Activated CD8-positive, alpha-beta memory T cell treated with anti-CD3 and anti-CD28 coated beads, Interleukin-2, amount 50 U/mL, for 1 hour (primary cell): ENCODE measurements around the gene SMIM38.

ENCODE experiments used
- DNase-seq: peaks from one replicate; pipeline ENCODE4 v3.0.0-alpha.2; 2020; ENCODE audit errors: extremely low read depth

SMIM38 gene

DNA sequence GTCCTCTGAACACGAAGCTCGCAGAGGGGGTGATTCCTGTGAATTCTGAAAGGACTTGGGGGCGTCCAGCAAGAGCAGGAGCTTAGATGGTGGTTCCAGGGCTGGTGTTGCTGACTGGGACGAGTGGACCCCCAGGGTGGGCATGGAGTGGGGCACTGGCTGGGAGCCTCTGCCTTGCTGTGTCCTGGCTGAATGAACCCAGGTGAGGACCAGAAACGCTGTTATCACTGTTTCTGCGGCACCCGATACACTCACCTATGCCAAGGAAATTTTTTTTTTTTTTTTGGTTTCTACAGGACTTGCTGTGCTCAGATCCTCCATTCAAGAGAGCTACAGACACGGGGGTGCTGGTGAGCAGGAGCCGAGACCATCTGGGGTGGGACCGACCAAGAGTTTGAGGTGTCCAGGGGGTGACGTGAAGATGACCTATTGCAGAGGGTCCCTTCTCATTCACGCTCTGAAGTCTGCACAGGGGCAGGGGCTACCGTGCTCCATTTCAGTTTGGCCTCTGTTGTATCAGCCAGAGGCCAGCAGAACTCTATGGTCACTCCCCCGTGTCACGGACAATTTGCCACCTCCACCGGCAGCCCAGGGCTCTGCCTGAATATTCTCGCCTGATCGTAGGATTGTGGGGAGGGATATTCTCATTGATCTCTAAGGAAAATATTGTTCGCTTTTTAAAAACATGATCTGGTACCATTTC is 3.6 kb downstream of the SMIM38 start:
- no peak for DNase-seq

DNA sequence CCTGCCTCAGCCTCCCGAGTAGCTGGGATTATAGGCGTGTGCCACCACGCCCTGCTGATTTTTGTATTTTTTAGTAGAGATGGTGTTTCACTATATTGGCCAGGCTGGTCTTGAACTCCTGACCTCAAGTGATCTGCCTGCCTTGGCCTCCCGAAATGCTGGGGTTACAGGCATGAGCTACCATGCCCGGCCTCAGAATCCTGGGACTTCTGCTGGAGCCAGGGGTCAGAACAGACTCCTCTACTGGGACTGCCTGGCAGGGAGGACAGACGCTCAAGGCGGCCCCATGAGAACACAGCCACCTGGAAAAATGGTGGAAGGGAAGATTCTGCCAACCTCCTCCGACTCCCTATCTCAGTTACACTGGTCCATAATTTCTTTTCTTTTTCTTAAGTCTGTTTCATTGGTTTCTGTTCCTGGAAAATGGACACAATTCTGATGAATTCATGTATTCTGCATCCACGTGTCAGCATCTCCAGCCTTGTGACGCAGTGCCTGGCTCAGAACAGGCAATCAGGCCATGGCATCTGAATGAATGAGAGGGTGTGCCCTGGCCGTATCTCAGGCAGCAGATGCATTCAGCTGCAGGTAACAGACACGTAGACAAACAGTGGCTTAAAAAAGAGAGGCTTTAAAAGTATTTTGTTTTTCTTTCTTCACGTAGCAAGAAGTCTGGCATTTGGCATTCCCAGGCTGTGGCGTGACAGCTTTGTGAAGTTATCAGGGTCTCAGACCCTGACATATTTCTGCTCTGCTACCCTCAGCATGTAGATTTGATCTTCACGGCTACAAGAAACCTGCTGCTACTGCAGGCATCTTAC is 4.8 kb downstream of the SMIM38 start:
- no peak for DNase-seq

DNA sequence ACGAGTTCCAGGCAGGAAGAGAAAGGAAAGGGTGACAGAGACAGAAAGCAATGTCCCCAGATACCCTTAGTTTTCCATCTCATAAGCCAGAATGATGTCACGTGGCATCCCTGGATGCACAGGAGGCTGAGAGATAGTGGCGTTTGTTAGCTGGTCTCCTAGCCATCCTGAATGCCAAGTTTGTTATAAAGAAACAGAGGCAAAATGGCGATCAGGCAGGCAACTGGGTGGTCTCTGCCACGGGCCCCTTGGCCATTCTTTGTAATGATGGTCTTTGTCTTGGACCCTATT is 5.3 kb downstream of the SMIM38 start:
- DNase-seq = no peak

DNA sequence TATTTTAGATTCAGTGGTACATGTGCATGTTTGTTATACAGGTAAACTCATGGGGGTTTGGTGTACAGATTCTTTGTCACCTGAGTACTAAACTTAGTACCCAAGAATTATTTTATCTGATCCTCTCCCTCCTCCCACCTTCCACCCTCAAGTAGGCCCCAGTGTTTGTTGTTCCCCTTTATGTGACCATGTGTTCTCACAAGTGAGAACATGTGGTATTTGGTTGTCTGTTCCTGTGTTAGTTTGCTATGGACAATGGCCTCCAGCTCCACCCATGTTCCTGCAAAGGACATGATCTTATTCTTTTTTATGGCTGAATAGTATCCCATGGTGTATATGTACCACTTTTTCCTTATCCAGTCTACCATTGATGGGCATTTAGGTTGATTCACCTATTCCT is 6.8 kb downstream of the SMIM38 start:
- no peak for DNase-seq

DNA sequence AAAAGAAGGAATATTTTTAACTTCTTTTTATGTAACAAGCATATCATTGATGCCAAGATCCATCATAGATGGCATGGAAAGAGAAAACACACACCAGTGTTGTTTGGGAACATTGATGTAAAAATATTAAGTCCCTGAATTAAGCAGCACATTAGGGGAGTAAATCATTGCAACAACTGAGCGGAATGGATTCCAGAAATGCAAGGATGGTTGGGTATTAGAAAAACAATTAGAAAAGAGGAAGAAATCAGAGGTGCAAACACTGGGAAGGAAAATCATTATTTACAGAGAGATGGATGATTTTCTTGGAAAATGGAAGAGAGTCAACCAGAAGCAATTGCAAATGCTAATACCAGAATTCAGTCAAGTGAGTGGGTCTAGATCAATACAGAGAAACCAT is 8.1 kb downstream of the SMIM38 start:
- no peak for DNase-seq

DNA sequence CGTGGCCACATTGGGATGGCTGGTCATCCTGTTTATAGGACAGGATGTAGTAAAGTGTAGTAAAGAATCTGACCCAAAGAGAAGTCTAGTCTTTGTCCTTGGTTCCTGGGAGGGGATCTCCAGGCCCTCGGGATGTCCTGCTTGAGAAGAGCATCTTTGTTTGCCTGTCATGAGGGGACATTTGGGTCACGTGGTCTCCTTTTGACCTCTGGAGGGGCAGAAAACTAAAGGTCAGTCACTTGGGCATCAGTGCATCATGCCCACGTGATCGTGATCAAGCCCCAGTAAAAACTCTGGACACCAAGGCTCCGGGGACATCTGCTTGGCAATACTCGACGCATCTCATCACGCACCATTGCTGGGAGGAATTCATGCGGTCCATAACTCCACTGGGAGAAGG is 9.1 kb downstream of the SMIM38 start:
- no peak for DNase-seq

DNA sequence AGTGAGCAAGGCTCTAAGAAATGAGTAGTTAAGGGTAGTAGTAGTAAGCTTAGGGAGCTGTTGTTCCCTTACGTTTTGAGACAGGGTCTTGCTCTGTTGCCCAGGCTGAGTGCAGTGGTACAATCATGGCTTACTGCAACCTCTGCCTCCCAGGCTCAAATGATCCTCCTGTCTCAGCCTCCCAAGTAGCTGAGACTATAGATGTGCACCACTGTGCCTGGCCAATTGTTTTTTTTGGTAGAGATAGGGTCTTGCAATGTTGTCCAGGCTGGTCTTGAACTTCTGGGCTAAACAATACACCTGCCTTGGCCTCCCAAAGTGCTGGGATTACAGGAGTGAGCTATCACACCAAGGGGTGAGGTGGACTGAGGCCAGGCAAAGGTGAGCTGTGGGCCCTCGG is 10.0 kb downstream of the SMIM38 start:
- DNase-seq = no peak

DNA sequence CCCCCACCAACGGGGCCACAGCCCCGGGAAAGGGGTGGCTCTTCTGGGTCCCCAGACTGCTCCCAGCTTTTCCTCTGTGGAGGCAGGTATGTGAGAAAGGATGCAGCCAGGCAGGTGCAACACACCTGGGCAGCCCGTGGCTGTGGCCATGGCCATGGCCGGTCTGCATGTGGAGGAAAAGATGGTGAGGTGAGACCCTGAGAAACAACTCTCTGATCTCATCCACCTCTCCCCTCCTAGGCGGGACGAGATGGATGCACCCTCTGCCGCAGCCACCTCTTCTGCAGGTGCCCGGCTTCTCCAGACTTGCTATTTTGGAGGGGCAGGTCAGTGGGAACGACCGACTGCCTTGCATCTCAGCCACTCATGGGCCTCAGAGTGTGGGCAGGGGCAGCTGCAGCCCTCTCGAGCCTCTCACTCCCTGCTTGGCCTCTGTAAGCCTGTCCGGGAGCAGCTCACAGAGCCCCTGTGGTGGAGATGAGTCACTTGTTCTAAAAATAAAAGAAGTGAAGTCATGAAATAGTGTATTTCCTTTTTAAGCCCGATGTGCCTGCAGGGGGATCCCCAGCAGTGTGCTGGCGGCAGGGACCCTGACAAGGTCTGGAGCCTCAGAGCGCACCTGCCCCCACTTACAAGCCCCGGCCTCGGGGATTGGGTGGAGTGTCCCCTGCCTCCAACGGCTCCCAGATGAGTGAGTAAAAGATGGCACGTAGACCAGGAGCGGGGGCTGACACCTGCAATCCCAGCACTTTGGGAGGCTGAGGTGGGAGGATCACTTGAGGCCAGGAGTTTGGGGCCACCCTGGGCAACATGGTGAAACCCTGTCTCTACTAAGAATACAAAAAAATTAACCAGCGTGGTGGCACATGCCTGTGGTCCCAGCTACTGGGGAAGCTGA is 10.7 kb downstream of the SMIM38 start:
- DNase-seq = no peak

DNA sequence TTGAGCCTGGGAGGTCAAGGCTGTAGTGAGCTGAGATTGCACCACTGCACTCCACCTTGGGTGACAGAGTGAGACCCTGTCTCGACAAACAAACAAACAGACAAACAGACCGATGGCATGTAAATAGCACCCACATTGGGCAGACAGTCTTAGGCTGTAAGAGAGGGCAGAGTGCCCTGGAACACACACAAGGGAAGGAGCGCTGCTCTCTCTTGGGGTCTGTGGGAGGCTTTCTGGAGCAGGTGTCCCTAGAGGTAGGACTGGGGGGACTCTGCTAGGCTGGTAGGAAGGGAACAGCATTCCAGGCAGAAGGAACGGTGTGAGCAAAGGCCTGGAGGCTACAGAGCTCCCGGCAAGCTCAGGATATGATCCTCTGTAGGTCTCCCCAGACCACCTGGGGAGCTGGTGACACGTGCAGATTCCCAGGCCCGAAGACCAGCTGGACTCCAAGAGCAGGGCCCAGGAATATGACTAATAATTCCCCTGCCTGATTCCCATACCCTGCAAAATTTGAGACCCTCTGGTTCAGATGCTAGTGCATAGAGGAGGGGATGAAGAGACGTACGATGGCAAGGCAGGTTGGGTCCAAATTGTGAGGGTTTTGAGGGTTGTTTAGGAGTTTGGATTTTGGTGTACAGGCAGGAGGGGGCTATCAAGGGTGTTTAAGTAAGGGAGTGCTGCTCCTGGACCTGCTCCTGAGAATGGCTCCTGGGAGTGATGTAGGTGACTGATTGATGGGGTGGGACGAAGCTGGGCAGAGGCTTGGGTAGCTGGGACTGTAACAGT is 11.6 kb downstream of the SMIM38 start:
- no peak for DNase-seq

DNA sequence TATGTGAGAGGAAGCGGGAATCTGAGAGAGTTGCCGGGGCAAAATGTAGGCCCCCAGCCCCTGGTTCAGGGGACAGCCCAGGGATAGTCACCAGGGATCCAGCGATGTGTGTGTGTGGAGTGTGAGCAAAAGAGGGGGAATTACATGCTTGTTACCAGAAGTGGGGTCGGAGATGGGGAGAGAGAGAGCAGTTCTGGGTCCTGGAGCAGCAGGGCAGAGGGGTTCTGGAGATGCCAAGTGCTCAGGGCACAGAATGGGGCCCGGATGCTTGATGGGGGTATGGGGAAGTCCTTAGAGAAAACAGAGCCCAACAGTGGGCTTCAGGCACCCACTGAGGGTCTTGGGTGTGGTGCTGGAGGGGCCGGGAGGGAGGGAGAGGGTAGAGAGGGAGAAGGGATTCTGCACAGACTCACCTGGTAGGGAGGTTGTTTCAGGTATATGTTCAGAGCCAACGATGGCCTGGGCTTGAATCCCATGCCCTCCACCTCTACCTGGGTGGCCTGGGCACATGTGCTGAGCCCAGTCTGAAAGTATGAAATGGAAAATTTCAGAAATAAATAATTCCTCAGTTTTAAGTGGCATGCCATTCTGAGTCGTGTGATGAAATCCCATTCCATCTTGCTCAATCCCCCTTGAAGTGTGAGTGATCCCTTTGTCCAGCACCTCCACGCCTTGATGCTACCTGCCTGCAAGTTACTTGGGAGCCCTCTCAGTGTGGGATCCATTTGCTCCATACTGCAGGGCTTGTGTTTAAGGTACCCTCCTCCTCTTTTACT is 12.4 kb downstream of the SMIM38 start:
- no peak for DNase-seq

DNA sequence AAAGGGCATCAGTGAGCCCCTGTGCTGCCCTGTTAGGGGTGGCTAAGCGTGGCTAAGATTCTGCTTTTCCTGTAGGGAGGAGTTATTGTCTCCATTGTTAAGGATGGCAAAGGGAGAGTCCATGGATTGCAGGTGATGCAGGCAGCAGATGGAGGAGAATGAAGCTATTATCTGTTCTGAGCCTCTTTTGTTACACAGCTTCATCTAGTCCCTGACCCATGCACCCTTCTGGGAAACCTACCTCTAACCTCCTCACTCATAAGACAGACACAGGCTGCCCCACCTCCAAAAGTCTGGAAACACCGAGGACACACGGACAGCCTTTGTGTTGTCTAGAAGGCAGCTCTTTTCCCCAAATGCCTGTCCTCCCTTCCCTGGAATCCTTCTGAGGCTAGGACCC is 13.7 kb downstream of the SMIM38 start:
- DNase-seq = no peak

DNA sequence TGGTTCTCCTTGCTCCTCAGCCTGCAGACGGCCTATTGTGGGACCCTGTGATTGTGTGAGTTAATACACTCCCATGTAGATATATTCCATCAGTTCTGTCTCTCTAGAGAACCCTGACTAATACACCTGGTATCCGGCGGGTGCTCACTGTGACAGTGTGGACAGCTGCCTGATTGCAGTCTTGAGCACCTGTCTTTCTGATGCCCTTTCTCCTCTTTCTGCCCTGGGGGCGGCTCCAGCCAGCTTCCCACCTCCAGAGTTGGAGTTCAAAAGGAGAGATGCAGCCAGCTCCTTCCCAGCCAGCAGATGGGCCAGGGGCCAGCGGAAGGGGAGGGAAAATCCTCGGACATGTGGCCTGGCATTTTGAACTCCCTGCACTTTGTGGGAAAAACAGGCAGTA is 15.0 kb downstream of the SMIM38 start:
- DNase-seq = no peak

DNA sequence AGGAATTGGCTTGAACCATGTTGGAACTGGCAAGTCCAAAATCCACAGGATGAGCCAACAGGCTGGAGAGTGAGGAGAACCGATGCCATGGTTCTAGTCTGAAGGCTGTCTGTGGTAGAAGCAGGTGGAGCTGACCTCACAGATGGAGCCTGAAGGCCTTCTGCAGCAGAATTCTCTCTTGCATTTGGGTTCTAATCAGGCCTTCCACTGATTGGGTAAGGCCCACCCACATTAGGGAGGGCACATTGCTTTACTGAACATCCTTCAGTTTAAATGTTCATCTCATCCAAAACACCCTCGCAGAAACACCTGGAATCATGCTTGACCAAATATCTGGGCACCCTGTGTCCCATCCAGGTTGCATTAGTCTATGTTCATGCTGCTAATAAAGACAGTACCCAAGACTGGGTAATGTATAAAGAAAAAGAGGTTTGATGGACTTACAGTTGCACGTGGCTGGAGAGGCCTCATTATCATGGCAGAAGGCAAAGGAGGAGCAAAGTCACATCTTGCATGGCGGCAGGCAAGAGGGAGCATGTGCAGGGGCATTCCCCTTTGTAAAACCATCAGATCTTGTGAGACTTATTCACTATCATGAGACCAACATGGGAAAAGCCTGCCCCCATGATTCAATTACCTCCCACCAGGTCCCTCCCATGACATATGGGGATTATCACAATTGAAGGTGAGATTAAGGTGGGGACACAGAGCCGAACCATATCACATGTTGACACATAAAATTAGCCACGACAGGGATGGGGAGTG is 15.9 kb downstream of the SMIM38 start:
- DNase-seq = no peak

DNA sequence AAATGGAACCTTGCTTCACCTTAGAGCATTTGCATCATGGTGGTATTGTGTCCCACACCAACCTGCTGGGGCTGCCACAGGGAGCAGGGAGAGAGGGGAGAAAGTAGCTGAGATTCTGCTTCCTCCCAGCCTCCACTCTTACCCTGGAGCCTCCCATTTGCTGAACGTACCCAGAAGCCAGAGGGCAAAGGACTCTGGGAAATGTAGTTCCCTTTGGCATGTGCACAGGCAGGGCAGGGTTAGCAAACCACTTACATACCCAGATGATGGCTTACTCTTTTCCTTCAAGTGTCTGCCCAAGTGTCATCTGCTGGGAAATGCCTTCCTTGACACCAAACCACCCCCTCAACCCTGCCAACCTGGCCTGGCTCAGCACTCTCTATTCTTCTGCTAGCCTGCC is 16.9 kb downstream of the SMIM38 start:
- no peak for DNase-seq

DNA sequence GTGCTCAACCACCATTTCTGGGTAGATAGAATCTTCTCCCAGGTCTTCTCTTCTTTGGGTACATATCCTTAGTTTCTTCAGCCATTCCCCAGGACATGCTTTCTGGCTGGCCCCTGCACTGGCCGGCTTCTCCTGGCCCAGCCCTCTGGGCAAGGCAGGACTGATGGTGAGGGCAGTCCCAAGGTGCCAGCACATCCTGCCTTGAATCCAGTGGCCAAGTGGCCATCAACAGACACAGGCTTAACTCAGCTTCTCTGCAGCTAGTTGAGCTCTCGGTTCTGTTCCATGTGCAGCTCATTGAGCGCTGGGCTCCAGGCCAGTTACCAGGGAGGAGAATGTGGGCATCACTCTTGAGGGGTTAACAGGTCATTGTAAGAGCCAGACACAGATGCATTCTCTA is 17.6 kb downstream of the SMIM38 start:
- no peak for DNase-seq

DNA sequence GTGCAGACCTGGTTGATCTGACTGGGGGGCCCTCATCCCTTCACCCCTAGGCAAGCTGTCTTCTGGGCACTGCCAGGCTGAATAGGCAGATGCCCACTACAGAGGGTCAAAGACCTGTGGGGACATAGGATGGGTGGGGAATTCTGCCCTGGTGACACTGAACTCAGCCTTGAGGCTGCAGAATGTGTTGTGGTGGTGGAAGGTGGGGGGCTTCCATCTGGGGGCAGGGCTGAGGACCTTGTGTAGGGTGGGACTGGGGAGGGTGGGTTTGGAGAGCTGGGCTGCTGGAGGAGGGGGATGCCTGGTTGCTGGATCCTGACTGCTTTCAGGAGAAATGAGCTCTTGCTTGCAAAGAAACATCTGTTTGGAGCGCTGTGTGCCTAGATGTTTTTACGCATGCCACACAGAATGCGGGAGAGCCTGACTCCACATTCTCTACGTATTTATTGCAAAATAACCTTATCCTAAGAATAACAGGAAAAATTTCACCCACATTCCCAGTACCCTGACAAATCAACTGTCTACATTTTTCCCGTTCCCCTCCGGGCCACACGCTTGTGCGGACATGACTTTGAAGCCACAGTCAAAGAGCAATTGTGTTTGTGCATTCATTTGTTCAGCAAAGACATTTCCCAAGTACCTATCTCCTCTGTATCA is 18.3 kb downstream of the SMIM38 start:
- DNase-seq = no peak

DNA sequence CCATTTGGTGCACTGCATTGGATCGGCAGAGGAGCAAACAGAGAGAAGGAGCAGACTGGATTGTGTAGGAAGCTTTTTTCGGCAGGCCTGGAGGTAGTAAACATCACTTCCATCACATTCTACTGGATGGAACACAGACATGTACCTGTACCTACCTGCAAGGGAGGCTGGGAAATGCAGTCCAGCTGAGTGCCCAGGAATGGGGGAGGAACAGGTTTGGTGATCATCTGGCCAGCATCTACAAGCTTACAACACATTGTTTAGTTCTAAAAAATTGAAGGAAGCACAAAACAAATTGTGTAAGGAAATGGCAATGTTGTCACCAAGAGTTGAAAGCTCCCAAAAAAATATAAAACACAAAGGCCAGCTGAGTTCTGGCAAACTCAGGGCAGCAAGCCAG is 19.1 kb downstream of the SMIM38 start:
- DNase-seq = no peak

DNA sequence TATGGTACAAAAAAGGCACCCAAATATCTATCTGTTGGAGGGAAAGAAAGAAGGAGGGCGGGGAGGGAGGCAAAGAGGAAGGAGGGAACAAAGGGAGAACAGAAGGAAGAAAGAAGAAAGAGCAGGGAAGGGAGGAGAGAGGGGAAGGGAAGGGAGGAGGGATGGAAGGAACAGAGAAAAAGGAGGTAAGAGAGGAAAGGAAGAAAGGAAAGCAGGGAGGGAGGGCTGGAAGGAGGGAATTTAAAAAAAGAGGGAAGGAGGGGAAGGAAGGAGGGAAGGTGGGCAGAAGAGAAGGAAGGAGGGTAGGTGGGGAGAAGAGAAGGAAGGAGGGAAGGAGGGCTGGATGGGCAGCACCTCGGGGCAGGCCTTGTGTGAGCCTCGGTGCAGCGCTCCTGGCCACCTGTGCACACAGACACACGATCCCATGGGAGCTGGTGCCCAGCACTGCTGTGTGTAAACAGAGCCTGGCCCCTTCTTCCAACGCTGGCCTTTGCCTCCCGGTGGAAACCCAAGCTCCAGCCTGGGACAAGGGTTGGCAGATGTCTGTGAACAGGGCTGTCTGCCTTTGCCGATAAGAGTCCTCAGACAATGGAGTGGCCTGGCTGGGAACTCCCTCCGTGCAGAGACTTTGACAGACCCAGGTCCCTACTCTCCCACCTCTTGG is 23.2 kb downstream of the SMIM38 start:
- DNase-seq = no peak

DNA sequence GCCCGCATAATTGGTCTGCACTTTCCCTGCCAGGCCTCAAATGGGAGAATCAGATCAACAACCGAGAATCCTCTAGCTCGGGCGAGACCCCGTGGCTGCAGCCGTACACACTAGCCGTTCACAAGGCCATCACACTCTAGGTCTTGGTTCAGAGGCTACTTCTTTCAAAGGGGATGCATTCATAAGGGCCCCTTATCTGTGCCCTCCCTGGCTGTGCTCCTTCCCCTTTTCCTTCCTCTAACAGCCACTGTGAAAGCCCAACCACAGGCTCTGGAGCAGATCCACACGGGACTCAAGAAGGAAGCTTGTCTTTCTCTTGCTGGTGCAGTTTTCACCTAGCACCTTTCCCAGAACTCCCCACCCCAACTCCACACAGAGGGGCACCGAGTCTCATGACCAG is 24.5 kb downstream of the SMIM38 start:
- no peak for DNase-seq
